NCI-H187 treated with DMSO at 0.1 percent for 48 hours (cell line): ENCODE results near the gene FAM161B.
"Not testable (repeated sequence)": the region's sequence is repeated elsewhere in the genome, so short reads cannot be mapped to it uniquely, and the experiment has no call there.

ENCODE experiments used
- DNase-seq: peaks from one replicate; lab custom pipeline; 2025; lab: John Stamatoyannopoulos, UW

The FAM161B gene

GRCh38 chr14:73943083-73943482 lies 6.8 kb downstream of the FAM161B start:
- DNase-seq, result no peak

GRCh38 chr14:73942180-73942579 lies 7.7 kb downstream of the FAM161B start:
- DNase-seq, result no peak

DNA sequence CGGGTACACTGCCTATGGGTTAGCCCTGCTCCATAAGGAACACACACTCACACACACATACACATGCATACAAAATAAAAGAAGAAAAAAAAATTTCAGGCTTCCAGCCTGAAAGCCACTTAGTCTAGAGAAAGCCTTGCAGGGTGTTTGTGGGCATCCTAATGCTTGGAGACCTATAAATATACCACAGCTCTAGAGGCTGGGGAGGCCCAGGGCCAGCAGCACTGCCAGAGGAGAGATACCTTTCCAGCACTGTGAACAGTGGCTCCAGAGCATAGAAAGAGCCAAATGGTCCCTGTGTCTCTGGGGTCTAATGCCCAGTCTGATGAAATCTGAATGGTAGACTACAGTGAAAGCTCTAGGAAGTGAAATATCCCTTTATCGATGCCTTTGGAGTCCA lies 12.9 kb downstream of the FAM161B start:
- no peak for DNase-seq

DNA sequence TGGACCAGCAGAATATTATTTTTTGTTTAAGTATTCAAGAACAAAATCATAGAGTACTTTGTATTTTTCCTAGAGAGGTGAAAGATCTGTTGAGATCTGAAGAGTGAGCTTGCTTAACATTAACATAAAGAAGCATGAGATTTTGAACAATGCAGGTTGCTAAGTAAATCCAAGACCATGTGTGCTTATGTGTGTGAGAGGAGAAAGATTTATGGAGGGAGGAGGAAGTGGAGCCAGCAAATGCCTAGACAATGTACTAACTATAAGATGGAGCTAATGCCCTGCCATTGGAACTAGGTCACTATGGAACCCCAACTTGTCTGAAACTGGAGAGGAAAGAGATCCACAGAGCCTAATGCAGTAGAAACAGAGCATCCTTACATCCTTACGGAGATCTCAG lies 13.3 kb downstream of the FAM161B start:
- DNase-seq, result no peak

DNA sequence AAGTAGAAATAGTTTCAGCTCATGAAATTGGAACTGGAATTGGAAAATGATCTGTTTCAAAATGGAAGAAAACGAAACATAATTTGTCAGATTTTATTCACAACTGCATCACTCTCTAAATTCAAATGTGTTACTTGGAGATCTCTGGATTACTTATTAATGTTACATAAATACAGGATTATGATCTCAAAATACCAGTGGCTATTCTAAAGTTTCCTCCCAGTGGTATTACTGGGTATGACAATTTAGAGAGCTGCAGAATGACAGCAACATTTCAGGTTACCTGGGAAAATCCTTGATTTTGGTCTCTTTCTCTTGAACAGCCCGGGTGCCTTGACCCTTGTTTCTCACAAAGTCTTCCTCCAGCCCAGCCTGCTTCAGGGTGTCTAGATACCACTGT lies 14.2 kb downstream of the FAM161B start:
- DNase-seq, result no peak

DNA sequence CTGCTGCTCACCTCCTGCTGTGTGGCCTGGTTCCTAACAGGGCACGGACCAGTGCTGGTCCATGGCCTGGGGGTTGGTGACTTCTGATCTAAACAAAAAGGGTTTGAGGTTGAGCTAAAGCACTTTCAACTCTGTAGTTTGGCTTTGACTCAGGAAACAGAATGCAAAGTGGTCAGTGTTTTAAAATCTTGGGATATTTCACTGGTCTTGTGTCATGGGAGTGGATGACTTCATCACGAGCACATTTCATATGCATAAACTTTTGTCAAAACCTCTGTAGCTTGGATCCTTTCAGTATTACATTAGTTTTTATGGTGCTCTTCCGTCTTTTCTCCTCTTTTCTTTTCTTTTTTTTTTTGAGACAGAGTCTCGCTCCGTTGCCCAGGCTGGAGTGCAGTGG lies 25.6 kb downstream of the FAM161B start:
- DNase-seq, result no peak

DNA sequence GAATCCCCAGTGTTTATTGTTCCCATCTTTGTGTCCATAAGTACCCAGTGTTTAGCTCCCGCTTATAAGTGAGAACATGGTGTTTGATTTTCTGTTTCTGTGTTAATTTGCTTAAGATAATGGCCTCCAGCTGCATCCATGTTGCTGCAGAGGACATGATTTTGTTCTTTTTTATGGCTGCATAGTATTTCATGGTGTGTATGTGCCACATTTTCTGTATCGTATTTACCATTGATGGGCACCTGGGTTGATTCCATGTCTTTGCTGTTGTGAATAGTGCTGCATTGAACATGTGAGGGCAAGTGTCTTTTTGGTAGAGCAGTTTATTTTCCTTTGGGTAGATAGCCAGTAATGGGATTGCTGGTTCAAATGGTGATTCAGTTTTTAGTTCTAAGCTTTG lies 30.4 kb downstream of the FAM161B start:
- not testable (repeated sequence) for DNase-seq

- no peak for DNase-seq
These were observed 33.6 kb downstream of the FAM161B start for GRCh38 chr14:73916324-73916723.

DNA sequence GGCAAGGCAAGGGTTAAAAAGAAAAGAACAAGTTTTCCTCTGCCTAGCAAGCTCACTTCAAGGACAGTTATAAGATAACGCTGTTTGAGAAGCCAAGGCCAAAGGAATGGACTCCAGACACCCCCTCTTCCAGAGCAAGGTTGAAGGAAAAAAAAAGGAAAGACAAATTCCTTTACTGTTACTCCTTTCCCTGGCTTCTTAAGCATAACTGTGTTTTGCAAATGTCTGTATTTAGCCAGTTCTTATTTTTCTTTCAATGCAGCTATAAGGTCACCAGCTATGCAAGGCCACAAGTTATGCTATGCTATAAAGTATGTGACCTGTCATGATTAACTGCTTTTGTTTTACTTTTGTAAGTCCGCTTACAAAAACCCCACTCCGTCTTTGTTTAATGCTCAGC lies 36.6 kb downstream of the FAM161B start:
- DNase-seq, result no peak

- DNase-seq, result no peak
These were observed 40.2 kb downstream of the FAM161B start for GRCh38 chr14:73909681-73910080.

- no peak for DNase-seq
These were observed 46.9 kb downstream of the FAM161B start for GRCh38 chr14:73903028-73903427.

DNA sequence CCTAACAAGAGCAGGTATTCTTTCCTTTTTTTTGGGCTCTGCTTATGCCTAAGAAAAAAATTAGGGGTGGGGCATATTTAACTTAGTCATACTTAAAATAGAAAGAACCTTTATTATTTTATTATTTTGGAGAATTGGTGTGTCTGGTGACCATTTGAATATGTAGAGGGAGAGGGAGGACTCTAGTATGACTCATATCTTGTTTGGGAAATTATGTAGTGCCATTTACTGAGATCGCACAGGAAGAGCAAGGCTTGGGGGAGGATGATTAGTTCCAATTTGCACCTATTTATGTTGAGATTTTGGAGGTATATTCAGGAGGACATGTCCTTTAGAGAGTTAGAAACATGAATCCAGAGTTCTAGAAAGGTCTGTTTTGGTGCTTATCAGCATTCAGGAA lies 53.4 kb downstream of the FAM161B start:
- no peak for DNase-seq

DNA sequence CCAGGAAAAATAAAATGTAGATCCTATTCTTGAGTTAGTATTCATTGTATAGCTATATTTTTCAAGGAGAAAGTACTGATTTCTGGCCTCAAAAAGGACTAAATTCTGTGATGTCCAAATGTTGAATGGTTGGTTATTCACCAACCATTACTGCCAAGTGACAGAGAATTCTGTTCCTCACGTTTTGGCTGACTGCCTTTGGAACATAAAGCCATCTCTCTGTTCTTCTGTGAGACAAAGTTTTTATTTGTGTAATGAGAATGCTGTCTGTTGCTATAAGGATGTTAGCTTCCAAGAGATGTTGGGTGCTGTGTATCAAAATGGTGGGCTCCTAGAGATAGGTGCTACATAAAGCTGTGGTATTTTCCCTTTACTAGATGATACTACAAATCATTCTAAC lies 54.0 kb downstream of the FAM161B start:
- DNase-seq, result no peak

DNA sequence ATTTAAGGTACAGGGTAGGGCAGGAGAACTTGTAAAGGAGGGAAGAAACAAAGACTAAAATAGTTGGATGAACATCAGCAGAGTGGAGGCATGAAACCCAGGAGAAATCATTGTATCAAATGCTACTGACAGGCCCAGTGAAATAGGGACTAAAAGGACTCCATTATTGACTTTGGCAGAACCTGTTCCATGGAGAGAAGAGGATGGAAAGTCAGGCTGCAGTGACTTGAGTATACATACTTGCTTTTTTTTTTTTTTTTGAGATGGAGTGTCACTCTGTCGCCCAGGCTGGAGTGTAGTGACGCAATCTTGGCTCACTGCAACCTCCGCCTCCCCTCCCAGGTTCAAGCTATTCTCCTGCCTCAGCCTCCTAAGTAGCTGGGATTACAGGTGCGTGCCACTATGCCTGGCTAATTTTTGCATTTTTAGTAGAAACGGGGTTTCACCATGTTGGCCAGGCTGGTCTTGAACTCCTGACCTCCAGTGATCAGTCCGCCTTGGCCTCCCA lies 55.7 kb downstream of the FAM161B start:
- not testable (repeated sequence) for DNase-seq

DNA sequence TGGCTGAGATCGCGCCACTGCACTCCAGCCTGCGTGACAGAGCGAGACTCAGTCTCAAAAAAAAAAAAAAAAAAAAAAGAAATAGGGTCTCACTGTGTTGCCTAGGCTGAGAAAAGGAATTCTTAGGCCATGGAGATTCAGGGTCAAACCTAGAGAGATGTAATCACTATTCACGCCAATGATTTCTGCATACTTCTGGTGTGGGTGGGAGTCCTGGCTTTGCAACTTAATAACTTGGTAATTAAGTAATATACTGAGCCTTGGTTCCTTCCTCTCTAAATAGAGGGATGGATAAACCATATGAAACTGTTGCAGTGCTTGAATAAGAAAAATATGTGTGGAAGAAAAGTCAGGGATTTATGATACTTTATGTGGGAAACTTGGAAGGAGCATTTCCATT lies 60.5 kb downstream of the FAM161B start:
- DNase-seq, result no peak

DNA sequence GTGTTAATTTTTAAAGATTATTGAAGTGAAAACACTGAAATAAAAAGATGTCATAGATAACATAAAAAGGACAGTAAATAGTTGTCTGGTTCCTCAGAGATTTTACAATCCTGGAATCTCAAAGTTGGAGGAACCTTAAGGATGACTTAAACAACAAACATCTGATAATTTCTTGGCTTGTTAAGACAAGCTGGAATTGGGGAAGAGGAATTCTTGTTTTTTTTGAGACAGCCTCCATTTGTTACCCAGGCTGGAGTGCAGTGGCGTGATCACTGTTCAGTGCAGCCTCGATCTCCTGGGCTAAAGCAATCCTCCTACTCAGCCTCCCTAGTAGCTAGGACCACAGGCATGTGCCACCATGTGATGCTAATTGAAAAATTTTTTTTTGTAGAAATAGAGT lies 60.9 kb downstream of the FAM161B start:
- DNase-seq, result no peak

DNA sequence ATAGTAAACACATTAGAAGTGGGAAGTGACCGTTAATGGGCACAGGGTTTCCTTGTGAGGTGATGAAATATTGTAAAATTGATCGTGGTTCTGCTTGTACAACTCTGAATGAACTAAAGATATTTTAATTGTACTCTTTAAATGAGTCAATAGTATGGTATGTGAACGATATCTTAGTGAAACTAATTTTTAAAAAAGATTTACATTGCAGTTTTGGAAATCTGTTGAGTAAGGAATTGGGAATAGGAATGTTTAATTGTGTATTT lies 61.5 kb downstream of the FAM161B start:
- DNase-seq, result no peak

DNA sequence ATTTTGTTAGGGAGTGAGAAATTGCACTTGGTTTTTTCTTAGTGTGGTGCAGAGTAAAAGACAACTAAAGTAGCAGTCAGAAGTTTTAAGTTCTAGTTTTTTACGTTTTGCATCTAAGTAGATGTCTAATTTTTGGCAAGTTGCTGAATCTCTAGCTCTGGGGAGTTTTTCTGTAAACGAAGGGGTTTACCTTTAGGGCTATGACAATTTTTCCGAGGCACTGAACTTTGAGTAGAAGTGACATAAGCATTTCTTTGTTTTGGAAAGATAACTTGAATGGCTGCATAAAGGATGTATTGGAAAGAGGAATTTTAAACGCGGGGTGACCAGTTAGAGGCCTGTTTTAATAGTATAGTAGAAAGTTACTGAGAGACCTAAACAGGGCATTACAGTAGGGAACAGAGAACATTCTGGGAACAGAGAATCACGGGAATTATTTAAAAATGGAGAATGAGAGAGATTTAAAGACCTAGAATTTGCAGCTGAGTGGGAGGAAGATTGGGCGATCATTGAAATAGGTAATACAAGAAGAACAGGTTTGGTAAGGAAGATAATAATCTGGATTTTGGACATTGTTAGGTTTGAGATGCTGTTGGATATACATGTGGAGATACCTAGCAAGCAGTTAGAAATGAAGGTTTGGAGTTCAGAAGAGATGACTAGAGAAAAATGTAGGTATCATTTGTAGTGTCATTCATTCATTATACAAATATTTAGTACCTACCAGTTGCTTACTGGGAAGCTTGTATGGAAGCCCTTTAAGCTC lies 62.0 kb downstream of the FAM161B start:
- no peak for DNase-seq

DNA sequence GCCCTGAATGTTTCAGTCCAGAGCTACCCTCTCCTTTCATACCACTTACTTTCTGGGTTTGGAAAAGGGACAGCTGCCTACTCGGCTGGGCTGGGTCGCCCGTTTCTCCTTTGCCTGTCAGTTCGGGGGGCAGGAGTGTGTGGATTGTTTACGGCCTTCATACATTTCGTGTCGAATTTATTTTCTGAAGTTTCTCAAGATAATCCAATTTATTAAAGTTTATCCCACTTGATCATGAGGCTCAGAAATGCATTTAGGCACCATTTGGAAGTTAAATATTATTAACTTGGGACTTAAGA lies 62.6 kb downstream of the FAM161B start:
- DNase-seq, result no peak

- DNase-seq, result peak; percentile 50
These were observed 63.2 kb downstream of the FAM161B start, which contains the start of gene ZNF410 for GRCh38 chr14:73886449-73887317. Gene ZNF410 (plus strand): TSS chr14:73886859. CDS start chr14:73892176, 5,317 bp downstream.

DNA sequence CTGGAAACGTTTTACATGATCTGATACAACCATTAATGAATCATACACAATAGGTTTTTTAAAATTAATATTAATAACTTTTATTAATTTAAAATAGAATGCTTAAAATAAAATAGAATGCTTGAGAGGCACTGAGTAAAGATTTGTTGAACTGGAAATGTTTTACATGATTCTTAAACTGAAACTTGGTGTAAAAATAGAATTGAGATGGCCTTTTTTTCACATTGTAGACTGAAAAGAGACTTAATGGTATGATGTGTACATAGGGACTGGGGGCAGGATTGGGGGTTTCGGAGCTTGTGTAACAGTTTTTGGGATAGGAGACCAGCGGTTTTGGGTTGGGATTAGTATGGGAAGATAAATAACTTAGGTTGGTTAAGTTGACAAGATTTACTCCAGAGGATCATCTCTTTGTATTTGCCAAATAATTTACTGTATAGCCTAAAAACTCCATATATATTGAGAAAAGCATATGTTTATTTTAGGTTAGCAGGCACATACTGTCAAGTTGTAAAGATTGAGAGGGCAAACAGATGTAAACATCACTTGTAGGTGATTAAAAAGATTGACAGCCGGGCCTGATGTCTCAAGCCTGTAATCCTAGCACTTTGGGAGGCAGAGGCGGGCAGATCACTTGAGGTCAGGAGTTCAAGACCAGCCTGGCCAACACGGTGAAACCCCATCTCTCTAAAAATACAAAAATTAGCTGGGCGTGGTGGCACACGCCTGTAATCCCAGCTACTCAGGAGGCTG lies 65.3 kb downstream of the FAM161B start:
- no peak for DNase-seq
